ENCODE data around the gene GJB3. TPM values are rescaled to one million over a fixed set of nuclear protein-coding genes. Genes with fewer than 3 reads are reported as not detected.
A peak's percentile ranks its signal among the peaks of the same experiment; 100 is the strongest.
"Not testable (repeated sequence)": the region's sequence is repeated elsewhere in the genome, so short reads cannot be mapped to it uniquely, and the experiment has no call there.

GJB3 gene
- 0.30 TPM for polyA plus RNA-seq (2013, experiment 1 of 2)
- 0.57 TPM for polyA plus RNA-seq (2013, experiment 2 of 2)

GRCh38 chr1:34781071-34781843 lies at the start of gene GJB3:
Gene GJB3, plus strand, starts transcription at chr1:34781214. Its CDS starts 3,549 bp downstream, at chr1:34784763.
- Histone ChIP-seq H3K27ac (ENCODE audit: low read depth, low read length) (no peak within 1 kb of the TSS), H3K27me3 (ENCODE audit: insufficient read depth, low read length) (peaks cover 37% of the 10 kb centered on the region), H3K4me3 (ENCODE audit: low read length) (peak within 1 kb of the TSS; percentile 75), H3K36me3 (ENCODE audit: insufficient read depth, low read length) (no peaks in the 10 kb centered on the region), H3K4me1 (ENCODE audit: insufficient read depth, low read length) (0 out of 2 replicates have a peak, but pooled peaks cover 6% of the 10 kb centered on the region), H3K9ac (ENCODE audit: low read depth, low read length) (peak within 1 kb of the TSS; percentile 68), H3K9me3 (ENCODE audit: insufficient read depth, low read depth, low read length) (no peaks in the 10 kb centered on the region)
- 2% methylated on average over 62 of the region's 62 CpGs for WGBS

DNA sequence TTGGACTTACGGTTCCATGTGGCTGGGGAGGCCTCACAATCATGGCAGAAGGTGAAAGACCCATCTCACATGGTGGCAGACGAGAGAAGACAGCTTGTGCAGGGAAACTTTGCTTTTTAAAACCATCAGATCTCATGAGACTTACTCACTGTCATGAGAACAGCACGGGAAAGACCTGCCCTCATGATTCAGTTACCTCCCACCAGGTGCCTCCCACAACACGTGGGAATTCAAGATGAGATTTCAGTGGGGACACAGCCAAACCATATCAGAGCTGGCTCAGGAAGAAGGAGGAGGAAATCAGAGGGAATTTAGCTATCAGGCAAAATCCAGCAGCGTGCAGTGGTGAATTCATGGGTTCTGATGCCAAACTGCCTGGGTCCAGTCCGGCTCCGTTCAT lies 48.2 kb upstream of the GJB3 start:
- H3K27ac ChIP-seq (ENCODE audit: low read depth, low read length); H3K27me3 ChIP-seq (ENCODE audit: insufficient read depth, low read length); H3K36me3 ChIP-seq (ENCODE audit: insufficient read depth, low read length); H3K9me3 ChIP-seq (ENCODE audit: insufficient read depth, low read depth, low read length); H3K4me1 ChIP-seq (ENCODE audit: insufficient read depth, low read length); H3K9ac ChIP-seq (ENCODE audit: low read depth, low read length); H3K4me3 ChIP-seq (ENCODE audit: low read length): not testable (repeated sequence)
- 90% methylated on average over 7 of the region's 7 CpGs for WGBS

DNA sequence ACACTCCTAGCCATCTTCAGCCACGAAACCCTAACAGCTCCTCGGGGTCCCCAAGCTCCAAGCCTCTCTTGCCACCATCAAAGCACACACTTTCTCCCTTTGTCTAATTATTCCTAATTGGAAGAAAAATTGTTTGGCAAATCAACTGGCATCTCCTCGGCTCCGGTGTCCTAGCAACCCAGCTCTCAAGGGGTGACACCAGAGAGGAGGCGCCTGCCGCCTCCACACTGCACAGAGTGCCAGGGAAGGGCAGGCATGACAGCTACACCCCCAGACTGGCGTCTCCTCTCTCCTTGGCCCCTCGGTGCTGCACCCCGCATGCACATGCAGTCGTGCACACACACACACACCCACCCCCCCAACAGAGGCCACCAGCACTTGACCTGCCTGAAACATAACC lies 44.3 kb upstream of the GJB3 start:
- 87% methylated on average over 10 of the region's 10 CpGs for whole genome bisulfite sequencing
- Histone ChIP-seq H3K4me1 (ENCODE audit: insufficient read depth, low read length) (peaks cover 4% of the 10 kb centered on the region; the same call in 1 of the 2 replicates), H3K27ac (ENCODE audit: low read depth, low read length) (no peak overlapping the region), H3K4me3 (ENCODE audit: low read length) (no peak overlapping the region), H3K36me3 (ENCODE audit: insufficient read depth, low read length) (no peaks in the 10 kb centered on the region), H3K9me3 (ENCODE audit: insufficient read depth, low read depth, low read length) (no peaks in the 10 kb centered on the region), H3K9ac (ENCODE audit: low read depth, low read length) (no peak overlapping the region), H3K27me3 (ENCODE audit: insufficient read depth, low read length) (peaks cover 4% of the 10 kb centered on the region; the same call in 1 of the 2 replicates)

DNA sequence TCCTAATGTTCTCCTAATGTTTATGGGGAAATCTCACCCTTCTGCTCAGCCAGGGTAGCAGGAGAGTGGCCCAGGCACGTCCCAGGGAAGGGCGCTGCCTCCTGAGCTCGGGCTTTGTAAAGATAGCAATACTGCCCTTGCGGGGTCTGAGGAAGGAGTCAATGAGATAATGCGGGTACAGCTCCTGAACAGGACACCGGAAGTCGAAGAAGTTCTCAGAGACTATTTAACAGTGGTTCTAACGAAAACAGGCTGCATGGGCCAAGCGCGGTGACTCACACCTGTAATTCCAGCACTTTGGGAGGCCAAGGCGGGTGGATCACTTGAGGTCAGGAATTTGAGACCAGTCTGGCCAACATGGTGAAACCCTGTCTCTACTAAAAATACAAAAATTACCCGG lies 43.8 kb upstream of the GJB3 start:
- H3K9ac ChIP-seq (ENCODE audit: low read depth, low read length); H3K4me1 ChIP-seq (ENCODE audit: insufficient read depth, low read length); H3K27ac ChIP-seq (ENCODE audit: low read depth, low read length); H3K27me3 ChIP-seq (ENCODE audit: insufficient read depth, low read length); H3K4me3 ChIP-seq (ENCODE audit: low read length); H3K36me3 ChIP-seq (ENCODE audit: insufficient read depth, low read length); H3K9me3 ChIP-seq (ENCODE audit: insufficient read depth, low read depth, low read length): not testable (repeated sequence)
- WGBS: 93% methylated on average over 12 of the region's 12 CpGs

DNA sequence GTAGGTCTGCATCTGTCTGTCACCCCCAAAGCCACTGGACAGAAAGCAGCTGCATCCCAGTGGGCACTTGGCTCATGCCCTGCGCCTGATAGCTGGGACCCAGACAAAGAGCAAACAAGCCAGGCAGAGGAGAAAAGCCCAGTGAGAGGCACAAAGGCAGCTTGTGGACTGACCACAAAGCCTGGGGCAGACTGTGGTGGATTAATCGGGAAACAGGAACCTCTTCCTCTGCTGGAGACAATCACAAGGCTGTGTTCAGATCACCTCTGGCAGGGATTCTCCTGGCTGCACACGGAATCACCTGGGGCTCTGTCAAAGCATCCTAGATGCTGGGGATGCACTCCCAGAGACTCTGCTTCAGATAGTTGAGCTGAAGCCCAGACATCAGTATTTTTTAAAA lies 41.4 kb upstream of the GJB3 start:
- Histone ChIP-seq H3K27me3 (ENCODE audit: insufficient read depth, low read length) (peaks cover 13% of the 10 kb centered on the region), H3K36me3 (ENCODE audit: insufficient read depth, low read length) (no peaks in the 10 kb centered on the region), H3K9ac (ENCODE audit: low read depth, low read length) (no peak overlapping the region), H3K4me1 (ENCODE audit: insufficient read depth, low read length) (peaks cover 4% of the 10 kb centered on the region; the same call in 1 of the 2 replicates), H3K27ac (ENCODE audit: low read depth, low read length) (no peak overlapping the region), H3K4me3 (ENCODE audit: low read length) (no peak overlapping the region), H3K9me3 (ENCODE audit: insufficient read depth, low read depth, low read length) (no peaks in the 10 kb centered on the region)
- WGBS: 79% methylated on average over 3 of the region's 3 CpGs

GRCh38 chr1:34740161-34740868 lies 40.7 kb upstream of the GJB3 start:
- Histone ChIP-seq H3K27me3 (ENCODE audit: insufficient read depth, low read length) (peaks cover 13% of the 10 kb centered on the region), H3K4me1 (ENCODE audit: insufficient read depth, low read length) (peaks cover 4% of the 10 kb centered on the region; the same call in 1 of the 2 replicates), H3K36me3 (ENCODE audit: insufficient read depth, low read length) (no peaks in the 10 kb centered on the region), H3K4me3 (ENCODE audit: low read length) (no peak overlapping the region), H3K9ac (ENCODE audit: low read depth, low read length) (no peak overlapping the region), H3K27ac (ENCODE audit: low read depth, low read length) (no peak overlapping the region), H3K9me3 (ENCODE audit: insufficient read depth, low read depth, low read length) (no peaks in the 10 kb centered on the region)
- WGBS: 64% methylated on average over 18 of the region's 18 CpGs

DNA sequence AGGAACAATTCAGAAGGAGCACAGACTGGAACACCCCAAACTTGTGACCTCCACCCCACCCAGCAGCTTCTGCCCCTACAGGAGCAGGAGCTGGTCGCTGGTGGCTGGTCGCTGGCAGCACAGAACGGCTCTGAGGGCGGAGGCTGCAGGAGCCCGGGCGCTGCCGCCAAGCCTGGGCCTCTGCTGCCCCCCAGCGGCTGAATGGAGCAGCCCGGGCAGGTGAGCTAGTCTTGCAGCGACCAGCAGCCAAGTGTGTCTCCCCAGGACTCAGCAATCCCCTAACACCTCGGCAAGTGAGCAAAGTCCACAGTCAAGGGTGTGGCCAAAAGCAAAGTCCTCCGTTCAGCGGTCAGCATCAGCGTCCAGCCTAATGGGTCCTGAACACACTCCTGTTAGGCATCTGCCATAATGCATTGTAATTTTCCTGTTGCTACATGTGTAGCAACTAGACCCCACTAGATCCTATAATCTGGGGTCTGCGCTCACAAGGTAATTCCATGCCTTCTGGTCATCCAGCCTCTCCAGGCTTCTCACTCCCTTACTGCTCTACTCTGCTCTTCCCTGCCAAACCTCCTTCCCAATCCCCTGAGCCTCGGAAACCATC lies 38.2 kb upstream of the GJB3 start:
- H3K27ac ChIP-seq (ENCODE audit: low read depth, low read length): no peak overlapping the region

GRCh38 chr1:34743775-34744174 lies 37.2 kb upstream of the GJB3 start:
- no peaks in the 10 kb centered on the region for H3K9me3 ChIP-seq (ENCODE audit: insufficient read depth, low read depth, low read length)
- H3K27me3 ChIP-seq (ENCODE audit: insufficient read depth, low read length): peaks cover 13% of the 10 kb centered on the region
- 92% methylated on average over 6 of the region's 6 CpGs for WGBS
- no peaks in the 10 kb centered on the region for H3K36me3 ChIP-seq (ENCODE audit: insufficient read depth, low read length)
- H3K4me3 ChIP-seq (ENCODE audit: low read length): no peak overlapping the region
- H3K4me1 ChIP-seq (ENCODE audit: insufficient read depth, low read length): peaks cover 4% of the 10 kb centered on the region; the same call in 1 of the 2 replicates
- H3K27ac ChIP-seq (ENCODE audit: low read depth, low read length): no peak overlapping the region
- no peak overlapping the region for H3K9ac ChIP-seq (ENCODE audit: low read depth, low read length)

More for the DNA sequence above, 38.2 kb upstream of the GJB3 start:
- WGBS: 15% methylated on average over 16 of the region's 16 CpGs
- Histone ChIP-seq H3K9me3 (ENCODE audit: insufficient read depth, low read depth, low read length) (no peaks in the 10 kb centered on the region), H3K27me3 (ENCODE audit: insufficient read depth, low read length) (peaks cover 13% of the 10 kb centered on the region), H3K4me1 (ENCODE audit: insufficient read depth, low read length) (peaks cover 4% of the 10 kb centered on the region; the same call in 1 of the 2 replicates), H3K4me3 (ENCODE audit: low read length) (no peak overlapping the region), H3K36me3 (ENCODE audit: insufficient read depth, low read length) (no peaks in the 10 kb centered on the region), H3K9ac (ENCODE audit: low read depth, low read length) (no peak overlapping the region)

DNA sequence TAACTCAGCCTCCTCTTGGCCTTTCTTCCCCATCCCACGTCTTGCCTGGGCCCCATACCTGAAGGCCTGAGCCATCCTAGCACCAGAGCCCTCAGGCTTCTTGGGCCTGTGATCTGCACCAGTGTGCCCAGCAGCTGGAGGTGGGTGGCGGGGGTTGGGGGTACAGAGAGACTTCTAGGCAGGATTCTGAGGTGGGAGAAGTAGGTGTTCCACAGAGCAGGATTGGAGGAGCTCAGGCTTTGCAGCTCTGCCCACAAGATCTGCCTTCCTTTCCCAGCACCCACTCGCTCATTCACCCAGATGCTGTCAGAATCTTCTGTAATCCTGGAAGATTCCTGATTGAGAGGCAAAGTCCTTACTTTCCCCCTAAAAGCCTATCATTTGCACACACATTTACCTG lies 36.2 kb upstream of the GJB3 start:
- no peak overlapping the region for H3K9ac ChIP-seq (ENCODE audit: low read depth, low read length)
- H3K27ac ChIP-seq (ENCODE audit: low read depth, low read length): no peak overlapping the region
- WGBS: 88% methylated on average over 3 of the region's 3 CpGs
- H3K27me3 ChIP-seq (ENCODE audit: insufficient read depth, low read length): peaks cover 13% of the 10 kb centered on the region
- no peak overlapping the region for H3K4me3 ChIP-seq (ENCODE audit: low read length)
- no peaks in the 10 kb centered on the region for H3K36me3 ChIP-seq (ENCODE audit: insufficient read depth, low read length)
- no peaks in the 10 kb centered on the region for H3K9me3 ChIP-seq (ENCODE audit: insufficient read depth, low read depth, low read length)
- H3K4me1 ChIP-seq (ENCODE audit: insufficient read depth, low read length): peaks cover 6% of the 10 kb centered on the region

- Histone ChIP-seq H3K4me3 (ENCODE audit: low read length) (no peak overlapping the region), H3K27me3 (ENCODE audit: insufficient read depth, low read length) (peaks cover 13% of the 10 kb centered on the region), H3K9ac (ENCODE audit: low read depth, low read length) (no peak overlapping the region), H3K27ac (ENCODE audit: low read depth, low read length) (no peak overlapping the region), H3K4me1 (ENCODE audit: insufficient read depth, low read length) (peaks cover 8% of the 10 kb centered on the region), H3K36me3 (ENCODE audit: insufficient read depth, low read length) (no peaks in the 10 kb centered on the region), H3K9me3 (ENCODE audit: insufficient read depth, low read depth, low read length) (no peaks in the 10 kb centered on the region)
- 81% methylated on average over 5 of the region's 5 CpGs for WGBS
Measured at GRCh38 chr1:34745666-34746065, 35.3 kb upstream of the GJB3 start.

GRCh38 chr1:34746101-34746500 lies 34.9 kb upstream of the GJB3 start:
- peaks cover 8% of the 10 kb centered on the region for H3K4me1 ChIP-seq (ENCODE audit: insufficient read depth, low read length)
- H3K27me3 ChIP-seq (ENCODE audit: insufficient read depth, low read length): peaks cover 13% of the 10 kb centered on the region
- no peaks in the 10 kb centered on the region for H3K9me3 ChIP-seq (ENCODE audit: insufficient read depth, low read depth, low read length)
- no peaks in the 10 kb centered on the region for H3K36me3 ChIP-seq (ENCODE audit: insufficient read depth, low read length)
- WGBS: 96% methylated on average over 4 of the region's 4 CpGs
- H3K27ac ChIP-seq (ENCODE audit: low read depth, low read length): no peak overlapping the region
- no peak overlapping the region for H3K4me3 ChIP-seq (ENCODE audit: low read length)
- H3K9ac ChIP-seq (ENCODE audit: low read depth, low read length): no peak overlapping the region

All from HUES64 (cell line).